GM19438 (cell line): Measurements from ENCODE around the gene RUNX1.

Experiments
- ATAC-seq: cut with Tn5 transposase; IDR thresholded peaks from one replicate; pipeline ENCODE4 v1.9.1; 2021; ENCODE audit warnings: low read depth; ENCODE audit not compliant: unreplicated experiment

RUNX1 gene

DNA sequence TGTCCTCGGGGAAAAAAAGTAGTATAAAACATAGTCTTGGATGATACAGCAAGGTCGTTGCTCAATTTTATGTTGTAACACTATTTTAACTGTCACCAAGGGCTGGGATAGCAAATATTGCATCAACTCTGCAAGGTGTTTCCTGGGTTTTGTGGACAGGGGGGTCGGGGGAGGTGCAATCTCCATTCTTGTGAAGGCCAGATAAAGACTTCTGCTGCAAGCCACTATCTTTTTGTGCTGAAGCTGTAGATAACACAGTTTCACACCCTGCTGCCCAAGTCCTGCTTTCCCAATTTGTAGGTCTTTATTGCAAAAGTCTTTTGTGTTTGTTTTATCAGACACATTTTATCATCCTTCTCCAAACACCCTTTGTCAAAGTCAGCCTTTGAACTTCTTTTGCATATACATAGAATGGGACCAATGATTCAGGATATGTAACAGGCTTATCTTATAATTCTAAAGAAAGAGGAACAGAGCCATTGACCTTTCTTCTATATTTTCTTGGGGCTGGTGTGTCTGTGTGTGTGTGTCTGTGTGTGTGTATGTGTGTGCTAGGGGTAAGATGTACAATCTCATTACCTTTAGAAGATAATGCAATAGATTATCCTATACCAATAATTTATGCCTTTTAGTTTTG lies 140.6 kb downstream of the RUNX1 start:
- ATAC-seq, result no peak

DNA sequence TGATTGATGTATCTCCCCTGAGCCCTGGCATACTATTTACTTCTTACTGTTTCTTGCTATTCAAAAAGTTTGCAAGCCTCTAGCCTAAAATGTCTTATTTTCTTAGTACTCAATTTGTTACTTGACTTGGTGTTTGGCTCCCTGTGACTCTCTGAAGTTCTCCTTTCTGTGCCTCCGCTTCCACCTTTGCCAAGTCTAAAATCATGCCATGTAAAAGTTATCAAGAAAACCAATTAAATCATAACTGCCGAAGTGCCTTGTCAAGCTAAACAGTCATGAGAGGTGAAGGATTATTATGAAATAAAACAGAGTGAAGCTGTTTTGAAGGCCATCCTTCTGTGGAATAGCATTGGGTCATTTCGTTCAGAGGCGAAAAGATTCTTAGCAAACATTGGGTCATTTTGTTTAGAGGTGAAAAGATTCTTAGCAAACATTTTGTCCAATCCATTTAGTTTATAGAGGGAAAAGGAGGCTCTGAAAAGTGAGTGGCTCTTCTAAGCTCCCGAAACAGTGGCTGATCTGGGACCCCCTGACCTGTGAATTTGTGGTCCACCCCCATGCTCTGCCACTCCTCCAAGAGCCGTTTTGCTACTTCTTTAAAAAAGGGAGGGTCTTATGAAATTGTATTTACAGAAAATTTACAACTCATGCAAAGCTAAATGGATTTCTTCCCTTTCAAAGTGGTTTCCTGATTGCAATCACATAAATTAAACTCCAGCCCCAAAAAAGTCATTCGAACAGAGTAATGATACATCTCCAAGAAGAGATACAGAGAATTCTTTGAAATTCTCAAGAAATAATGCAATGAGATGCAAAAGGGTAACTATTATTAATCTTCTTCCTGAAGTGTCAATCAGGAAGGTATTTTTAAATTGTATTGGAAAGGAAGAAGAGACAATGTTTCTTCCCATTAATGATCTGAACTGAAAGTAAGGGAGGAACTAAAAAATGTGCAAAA lies 141.4 kb downstream of the RUNX1 start:
- ATAC-seq, result no peak

DNA sequence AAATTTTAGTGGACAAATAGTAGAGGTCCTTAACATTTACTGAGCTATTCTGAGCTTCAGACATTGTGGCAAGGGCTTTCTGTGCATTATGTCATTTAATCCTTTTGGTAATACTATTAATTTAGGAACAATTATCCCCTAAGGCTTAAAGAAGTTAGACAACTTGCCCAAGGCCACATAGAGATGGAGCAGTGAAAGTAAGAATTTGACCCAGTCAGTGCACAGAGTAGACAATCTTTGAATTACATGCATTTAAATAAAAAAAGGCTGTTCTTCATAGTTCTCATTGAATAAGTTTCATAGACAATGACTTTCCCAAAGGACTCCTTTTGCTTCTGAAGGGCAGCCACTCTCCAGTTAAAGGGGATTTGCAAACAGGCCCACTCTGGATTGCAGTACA lies 142.7 kb downstream of the RUNX1 start:
- ATAC-seq, result no peak

DNA sequence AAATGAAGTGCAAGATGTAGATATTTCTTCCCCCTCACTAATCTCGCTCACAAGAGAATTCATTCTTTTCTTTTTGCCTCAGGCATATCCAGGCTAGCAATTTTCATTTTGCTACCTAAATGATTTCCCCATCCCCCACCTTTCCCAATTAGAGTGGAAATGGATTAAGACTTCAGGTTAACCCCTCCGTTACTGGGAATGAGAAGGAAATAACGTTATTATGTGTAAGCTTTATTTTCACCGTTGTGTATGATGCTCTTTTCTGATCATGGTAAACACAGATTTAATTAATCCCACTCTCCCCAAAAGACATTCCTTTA lies 143.9 kb downstream of the RUNX1 start:
- ATAC-seq, result no peak

DNA sequence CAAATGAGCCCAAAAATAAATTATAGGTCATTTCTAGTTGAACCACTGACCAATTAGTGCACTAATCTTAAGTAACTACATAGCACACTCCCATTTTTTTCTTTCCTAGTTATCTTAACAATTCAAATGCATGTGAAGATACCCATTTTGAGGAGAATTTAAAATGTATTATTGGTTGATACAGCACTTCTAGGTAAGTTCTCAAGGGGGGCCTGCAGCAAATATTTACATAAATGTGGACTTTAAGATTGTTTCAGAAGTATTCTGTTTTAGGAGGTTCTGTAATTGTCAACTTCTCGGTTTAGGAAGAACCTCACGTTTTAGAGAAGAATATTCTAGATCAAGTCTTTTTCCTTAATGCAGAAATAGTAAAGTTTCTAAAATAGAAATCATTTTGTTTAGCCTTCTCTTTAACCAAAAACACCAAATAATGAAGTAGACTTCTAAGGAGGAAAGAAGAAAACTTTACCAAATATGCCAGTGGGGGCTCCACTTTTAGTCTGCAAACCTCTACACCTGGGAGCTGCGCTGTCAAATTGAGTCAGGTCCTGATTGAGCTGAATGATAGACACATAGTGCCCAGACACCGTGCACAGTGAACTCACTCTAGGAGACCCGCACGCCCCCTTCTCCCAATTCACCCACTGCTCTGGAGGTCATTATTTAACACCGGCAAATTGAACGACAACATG lies 144.4 kb downstream of the RUNX1 start:
- no peak for ATAC-seq

DNA sequence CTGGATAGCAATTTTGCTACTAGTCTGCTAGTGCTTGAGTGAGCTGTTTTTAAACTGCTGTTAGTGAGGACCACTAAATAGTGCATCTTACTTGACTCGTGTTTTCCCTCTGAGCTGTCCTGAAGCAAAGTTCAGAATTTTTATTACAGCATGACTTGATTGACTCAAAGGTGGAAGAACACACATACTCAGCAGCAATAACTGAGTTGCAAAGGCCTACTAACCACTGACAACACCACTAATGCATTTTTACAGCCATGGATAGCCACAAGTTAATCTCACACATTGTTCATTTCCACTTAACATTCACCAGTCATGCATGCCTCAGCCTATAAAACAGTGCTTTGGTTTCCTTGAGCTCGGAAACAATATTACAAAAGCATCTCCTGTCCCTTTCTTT lies 148.7 kb downstream of the RUNX1 start:
- no peak for ATAC-seq

DNA sequence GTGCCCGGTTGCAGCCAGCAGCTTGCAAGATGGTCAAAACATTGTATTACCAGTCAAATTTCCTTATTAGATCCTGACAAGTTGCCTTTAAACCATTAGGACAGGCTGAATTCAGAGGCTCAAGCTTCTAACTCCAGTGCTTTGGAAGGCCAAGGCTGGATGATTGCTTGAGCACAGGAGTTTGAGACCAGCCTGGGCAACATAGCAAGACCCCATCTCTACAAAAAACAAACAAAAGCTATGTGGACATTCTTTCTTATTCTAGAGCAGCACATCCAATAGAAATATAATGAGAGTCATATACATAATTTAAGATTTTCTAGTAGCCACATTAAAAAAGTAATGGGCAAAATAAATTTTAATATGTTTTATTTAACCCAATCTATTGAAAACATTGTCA lies 149.3 kb downstream of the RUNX1 start:
- no peak for ATAC-seq

DNA sequence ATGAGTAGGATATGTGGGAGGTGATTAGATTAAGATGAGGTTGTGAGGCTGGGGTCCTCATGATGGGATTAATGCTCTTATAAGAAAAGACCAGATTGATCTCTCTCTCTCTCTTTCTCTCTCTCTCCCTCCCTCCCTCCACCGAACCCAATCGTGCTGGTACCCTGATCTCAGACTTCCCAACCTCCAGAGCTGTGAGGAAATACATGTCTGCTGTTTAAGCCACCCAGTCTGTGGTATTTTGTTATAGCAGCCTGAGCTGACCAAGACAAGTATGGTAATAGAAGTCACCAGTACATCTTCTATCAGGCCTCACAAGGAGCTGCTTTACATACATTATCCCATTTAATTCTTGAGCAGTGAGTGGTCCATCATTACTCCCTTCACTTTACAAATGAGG lies 149.8 kb downstream of the RUNX1 start:
- no peak for ATAC-seq

DNA sequence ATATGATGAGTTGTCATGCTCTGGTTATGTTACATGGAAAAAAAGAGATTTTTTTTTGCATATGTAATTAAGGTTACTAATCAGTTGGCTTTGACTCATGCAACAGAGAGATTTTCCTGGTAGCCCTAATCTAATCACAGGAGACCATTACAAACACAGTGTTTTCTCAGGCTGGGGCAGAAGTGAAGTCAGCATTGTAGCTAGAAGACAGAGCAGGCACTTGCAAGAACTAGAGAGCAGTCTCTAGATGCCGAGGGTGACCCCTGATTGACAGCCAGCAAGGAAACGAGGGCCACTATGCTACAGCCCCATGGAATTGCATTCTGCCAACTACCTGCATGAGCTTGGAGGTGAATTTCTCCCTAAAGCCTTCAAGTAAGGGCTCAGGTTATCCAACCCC lies 151.3 kb downstream of the RUNX1 start:
- ATAC-seq, result no peak

DNA sequence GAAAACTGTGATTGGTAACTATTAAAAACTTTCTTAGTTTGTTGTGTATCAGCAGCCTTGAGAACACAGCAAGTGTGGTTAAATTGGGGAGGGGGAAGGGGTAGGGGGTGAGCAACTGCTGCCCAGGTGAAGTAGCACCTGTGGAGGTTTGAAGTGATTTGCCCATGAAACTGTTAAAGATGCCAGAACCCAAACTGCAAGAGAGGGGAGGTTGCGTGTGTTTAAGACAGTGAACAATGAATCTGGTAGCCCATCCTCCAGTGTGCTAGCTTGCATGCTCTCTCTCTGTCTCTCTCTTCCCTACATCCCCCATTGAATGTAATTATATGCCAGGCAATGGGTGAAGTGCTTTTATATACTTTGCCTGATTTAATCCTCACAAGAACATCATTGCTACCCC lies 154.7 kb downstream of the RUNX1 start:
- no peak for ATAC-seq

DNA sequence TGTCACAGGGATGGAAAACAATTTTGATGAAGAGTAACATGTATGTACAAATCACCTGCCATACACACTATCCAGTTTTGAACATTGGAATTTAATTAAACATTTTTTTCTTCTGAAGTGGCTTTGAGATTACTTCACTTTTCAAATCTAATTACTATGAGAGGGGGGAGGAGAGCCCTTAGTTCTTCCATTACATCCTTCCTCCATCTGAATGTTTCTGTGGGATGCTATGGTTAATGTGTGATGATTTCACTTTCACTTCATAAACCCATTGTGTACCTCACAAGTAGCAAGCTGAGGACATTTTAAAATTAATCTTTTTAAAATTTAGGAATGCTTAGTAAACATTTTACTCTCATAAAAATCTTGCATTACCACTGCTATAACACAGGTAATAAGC lies 156.9 kb downstream of the RUNX1 start:
- no peak for ATAC-seq

DNA sequence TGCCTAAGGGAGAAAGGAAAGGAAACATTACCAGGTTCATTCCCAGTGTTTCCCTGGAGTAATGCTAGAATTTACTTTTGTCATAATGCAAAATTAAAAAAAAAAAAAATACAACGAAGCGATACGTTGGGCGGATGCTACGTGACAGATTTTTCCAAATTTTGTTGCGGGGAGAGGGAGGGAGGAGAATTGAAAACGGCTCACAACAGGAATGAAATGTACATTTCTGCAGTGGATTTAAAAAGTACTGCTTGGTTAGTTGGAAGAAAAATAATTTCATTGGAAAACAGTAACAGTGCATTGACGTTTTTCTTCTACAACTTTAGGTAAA lies 157.5 kb downstream of the RUNX1 start:
- no peak for ATAC-seq

DNA sequence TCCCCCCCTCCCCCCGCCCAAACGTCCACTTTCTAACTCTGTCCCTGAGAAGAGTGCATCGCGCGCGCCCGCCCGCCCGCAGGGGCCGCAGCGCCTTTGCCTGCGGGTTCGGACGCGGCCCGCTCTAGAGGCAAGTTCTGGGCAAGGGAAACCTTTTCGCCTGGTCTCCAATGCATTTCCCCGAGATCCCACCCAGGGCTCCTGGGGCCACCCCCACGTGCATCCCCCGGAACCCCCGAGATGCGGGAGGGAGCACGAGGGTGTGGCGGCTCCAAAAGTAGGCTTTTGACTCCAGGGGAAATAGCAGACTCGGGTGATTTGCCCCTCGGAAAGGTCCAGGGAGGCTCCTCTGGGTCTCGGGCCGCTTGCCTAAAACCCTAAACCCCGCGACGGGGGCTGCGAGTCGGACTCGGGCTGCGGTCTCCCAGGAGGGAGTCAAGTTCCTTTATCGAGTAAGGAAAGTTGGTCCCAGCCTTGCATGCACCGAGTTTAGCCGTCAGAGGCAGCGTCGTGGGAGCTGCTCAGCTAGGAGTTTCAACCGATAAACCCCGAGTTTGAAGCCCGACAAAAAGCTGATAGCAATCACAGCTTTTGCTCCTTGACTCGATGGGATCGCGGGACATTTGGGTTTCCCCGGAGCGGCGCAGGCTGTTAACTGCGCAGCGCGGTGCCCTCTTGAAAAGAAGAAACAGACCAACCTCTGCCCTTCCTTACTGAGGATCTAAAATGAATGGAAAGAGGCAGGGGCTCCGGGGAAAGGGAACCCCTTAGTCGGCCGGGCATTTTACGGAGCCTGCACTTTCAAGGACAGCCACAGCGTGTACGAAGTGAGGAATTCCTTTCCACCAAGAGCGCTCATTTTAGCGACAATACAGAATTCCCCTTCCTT lies 158.1 kb downstream of the RUNX1 start:
- no peak for ATAC-seq

DNA sequence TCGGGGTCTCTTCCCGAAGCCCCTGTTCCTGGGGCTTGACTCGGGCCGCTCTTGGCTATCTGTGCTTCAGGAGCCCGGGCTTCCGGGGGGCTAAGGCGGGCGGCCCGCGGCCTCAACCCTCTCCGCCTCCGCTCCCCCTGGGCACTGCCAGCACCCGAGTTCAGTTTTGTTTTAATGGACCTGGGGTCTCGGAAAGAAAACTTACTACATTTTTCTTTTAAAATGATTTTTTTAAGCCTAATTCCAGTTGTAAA lies 158.7 kb downstream of the RUNX1 start:
- ATAC-seq, result no peak

DNA sequence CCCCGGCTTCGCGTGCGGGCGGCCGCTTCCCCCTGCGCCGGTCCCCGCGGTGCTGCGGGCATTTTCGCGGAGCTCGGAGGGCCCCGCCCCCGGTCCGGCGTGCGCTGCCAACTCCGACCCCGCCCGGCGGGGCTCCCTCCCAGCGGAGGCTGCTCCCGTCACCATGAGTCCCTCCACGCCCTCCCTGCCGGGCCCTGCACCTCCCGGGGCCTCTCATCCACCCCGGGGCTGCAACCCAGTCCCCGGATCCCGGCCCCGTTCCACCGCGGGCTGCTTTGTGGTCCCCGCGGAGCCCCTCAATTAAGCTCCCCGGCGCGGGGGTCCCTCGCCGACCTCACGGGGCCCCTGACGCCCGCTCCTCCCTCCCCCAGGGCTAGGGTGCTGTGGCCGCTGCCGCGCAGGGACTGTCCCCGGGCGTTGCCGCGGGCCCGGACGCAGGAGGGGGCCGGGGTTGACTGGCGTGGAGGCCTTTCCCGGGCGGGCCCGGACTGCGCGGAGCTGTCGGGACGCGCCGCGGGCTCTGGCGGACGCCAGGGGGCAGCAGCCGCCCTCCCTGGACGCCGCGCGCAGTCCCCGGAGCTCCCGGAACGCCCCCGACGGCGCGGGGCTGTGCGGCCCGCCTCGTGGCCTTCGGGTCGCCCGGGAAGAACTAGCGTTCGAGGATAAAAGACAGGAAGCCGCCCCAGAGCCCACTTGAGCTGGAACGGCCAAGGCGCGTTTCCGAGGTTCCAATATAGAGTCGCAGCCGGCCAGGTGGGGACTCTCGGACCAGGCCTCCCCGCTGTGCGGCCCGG lies 159.2 kb downstream of the RUNX1 start:
- peak; percentile 40 for ATAC-seq

DNA sequence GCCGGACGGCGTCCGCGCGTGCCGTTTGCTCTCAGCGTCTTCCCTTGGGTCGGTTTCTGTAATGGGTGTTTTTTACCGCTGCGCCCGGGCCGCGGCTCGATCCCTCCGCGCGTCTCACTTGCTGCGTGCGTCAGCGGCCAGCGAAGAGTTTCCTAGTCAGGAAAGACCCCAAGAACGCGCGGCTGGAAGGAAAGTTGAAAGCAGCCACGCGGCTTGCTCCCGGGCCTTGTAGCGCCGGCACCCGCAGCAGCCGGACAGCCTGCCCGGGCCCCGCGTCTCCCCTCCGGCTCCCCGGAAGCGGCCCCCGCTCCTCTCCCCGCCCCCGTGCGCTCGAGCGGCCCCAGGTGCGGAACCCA lies 159.8 kb downstream of the RUNX1 start:
- no peak for ATAC-seq

DNA sequence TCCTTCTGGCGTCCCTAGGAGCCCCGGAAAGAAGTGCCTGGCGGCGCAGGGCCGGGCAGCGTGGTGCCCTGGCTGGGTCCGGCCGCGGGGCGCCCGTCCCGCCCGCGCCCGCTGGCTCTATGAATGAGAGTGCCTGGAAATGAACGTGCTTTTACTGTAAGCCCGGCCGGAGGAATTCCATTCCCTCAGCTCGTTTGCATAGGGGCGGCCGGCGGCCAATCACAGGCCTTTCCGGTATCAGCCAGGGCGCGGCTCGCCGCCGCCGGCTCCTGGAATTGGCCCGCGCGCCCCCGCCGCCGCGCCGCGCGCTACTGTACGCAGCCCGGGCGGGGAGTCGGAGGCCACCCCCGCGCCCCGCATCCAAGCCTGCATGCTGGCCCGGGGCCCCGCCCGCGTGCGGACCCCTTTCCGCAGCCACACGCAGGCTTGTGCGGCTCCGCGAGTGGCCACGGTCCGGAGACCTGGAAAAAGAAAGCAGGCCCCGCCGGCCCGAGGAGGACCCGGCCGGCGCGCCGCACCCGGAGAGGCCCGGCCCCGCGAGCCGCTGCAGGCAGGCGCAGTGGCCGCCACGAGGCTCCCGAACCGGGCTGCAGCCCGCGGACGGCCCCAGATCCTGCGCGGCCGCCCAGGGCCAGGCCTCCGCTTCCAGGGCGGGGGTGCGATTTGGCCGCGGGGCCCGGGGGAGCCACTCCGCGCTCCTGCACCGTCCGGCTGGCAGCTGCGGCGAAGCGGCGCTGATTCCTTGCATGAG lies 160.4 kb downstream of the RUNX1 start:
- peak; percentile 48 for ATAC-seq

DNA sequence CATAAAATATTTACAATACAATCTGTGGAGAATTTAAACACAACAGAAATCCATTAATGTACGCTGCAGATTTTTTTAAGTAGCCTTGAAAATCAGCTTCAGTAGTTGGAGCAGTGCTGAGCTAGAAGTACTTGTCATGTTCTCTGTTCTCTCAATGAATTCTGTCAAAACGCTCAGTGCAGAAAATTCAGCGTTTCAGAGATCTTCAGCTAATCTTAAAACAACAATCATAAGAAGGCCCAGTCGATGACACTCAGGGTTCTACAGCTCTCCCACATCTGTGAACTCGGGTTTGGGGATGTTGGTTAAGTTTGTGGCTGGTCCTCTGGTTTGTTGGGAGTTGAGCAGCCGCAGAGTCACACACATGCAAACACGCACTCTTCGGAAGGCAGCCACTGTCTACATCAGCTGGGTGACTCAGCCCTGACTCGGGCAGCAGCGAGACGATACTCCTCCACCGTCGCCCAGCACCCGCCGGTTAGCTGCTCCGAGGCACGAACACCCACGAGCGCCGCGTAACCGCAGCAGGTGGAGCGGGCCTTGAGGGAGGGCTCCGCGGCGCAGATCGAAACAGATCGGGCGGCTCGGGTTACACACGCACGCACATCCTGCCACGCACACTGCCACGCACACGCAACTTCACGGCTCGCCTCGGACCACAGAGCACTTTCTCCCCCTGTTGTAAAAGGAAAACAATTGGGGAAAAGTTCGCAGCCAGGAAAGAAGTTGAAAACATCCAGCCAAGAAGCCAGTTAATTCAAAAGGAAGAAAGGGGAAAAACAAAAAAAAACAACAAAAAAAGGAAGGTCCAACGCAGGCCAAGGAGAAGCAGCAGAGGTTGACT lies 161.2 kb downstream of the RUNX1 start:
- no peak for ATAC-seq

DNA sequence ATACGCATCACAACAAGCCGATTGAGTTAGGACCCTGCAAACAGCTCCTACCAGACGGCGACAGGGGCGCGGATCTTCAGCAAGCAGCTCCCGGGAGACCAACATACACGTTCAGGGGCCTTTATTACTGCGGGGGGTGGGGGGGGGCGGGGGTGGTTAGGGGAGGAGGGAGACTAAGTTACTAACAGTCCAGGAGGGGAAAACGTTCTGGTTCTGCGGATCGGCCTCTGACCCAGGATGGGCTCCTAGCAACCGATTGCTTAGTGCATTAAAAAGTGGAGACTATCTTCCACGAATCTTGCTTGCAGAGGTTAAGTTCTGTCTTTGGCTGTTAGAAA lies 162.0 kb downstream of the RUNX1 start:
- ATAC-seq, result no peak
